ENCODE results near the gene EIF2D. TPM values are rescaled to one million over a fixed set of nuclear protein-coding genes. Genes with fewer than 3 reads are reported as not detected.

Gene EIF2D
- total and polyA plus RNA-seq, 2 of the 4 experiments (the other 2 are of a cell fraction), result 64.3 to 69.4 TPM

- Histone ChIP-seq H4K8ac (ENCODE audit: low read depth in 2 of 2, low read length in 2 of 2) (no peak overlapping the region), H2BK120ac (ENCODE audit: low read depth, low read length) (no peak overlapping the region), H3K36me3 (ENCODE audit: control insufficient read depth, insufficient read depth, low read length) (no peaks in the 10 kb centered on the region), H3K27me3 (ENCODE audit: control insufficient read depth, insufficient read depth, low read length) (no peaks in the 10 kb centered on the region), H3K79me1 (ENCODE audit: low read depth in 1 of 2, low read length in 2 of 2) (no peaks in the 10 kb centered on the region), H4K20me1 (ENCODE audit: insufficient read depth, low read length) (no peaks in the 10 kb centered on the region), H3K4ac (ENCODE audit: low read depth, low read length) (no peak overlapping the region), H3K18ac (ENCODE audit: low read depth, low read length) (no peak overlapping the region), H3K9me1 (ENCODE audit: insufficient read depth, low read length) (peaks cover 5% of the 10 kb centered on the region; the same call in 1 of the 2 replicates), H2AFZ (replicated peaks; ENCODE audit: low read length, poor library complexity) (no peak overlapping the region), H2BK20ac (ENCODE audit: low read depth, low read length) (no peak overlapping the region), H2BK5ac (ENCODE audit: low read depth, low read length, poor library complexity, severe bottlenecking) (no peak overlapping the region), H3K4me2 (ENCODE audit: low read depth, low read length) (no peak overlapping the region), H3K23ac (ENCODE audit: low read depth, low read length) (no peak overlapping the region), H2BK15ac (ENCODE audit: low read depth, low read length) (no peak overlapping the region), H2AK9ac (replicated peaks; ENCODE audit: low read depth, low read length, poor library complexity) (no peak overlapping the region), H2AK5ac (ENCODE audit: low read depth, low read length) (no peak overlapping the region), H3K27ac (ENCODE audit: insufficient read depth, low read length) (no peak overlapping the region), H4K91ac (ENCODE audit: insufficient read depth, low read depth, low read length) (no peak overlapping the region), H3K14ac (replicated peaks; ENCODE audit: low read depth, low read length) (no peak overlapping the region), H3K9ac (ENCODE audit: low read depth, low read length) (no peak overlapping the region), H4K5ac (ENCODE audit: low read depth, low read length) (no peak overlapping the region), H3K56ac (ENCODE audit: extremely low read depth, insufficient read depth, low read length) (no peak overlapping the region), H3K4me1 (ENCODE audit: control insufficient read depth, insufficient read depth, low read length) (peaks cover 4% of the 10 kb centered on the region; the same call in 1 of the 2 replicates), H3K4me3 (ENCODE audit: insufficient read depth, low read depth, low read length) (no peak overlapping the region), H3K9me3 (ENCODE audit: control insufficient read depth, insufficient read depth, low read length) (no peaks in the 10 kb centered on the region)
- ChIA-PET CTCF (interaction anchor here (0.6 to 1.4 kb wide), 2 partner anchors 31 to 34 kb away, joined by 3 to 6 read pairs; no protein-coding TSS in a partner anchor), POLR2A (ENCODE audit: unreplicated experiment) (no interaction called here)
- 100% methylated on average over 1 of the region's 4 CpGs; no CpG with 5 or more reads in 1 of the 2 experiments for WGBS, 2 experiments (ENCODE audit: extremely low coverage in 2 of 2, insufficient read length in 1 of 2)
- DNase-seq (no peak), ATAC-seq (ENCODE audit: low read depth) (no peak)
- intact Hi-C loops (cut with micrococcal nuclease) (no loop called here), dilution Hi-C loops (cut with HindIII; ENCODE audit: low sequenced_read_pairs, unreplicated experiment) (no loop called here), in situ Hi-C loops (cut with MboI; ENCODE audit: low sequenced_read_pairs) (no loop called here)
- TF ChIP-seq NFE2L2 (IDR thresholded peaks at IDR 0.05; ENCODE audit: low read depth, low read length) (no peak), MXI1 (IDR thresholded peaks at IDR 0.05; ENCODE audit: borderline replicate concordance, low read depth, low read length) (no peak)
- no TSS peak for BruUV-seq (replicated peaks)
Measured at GRCh38 chr1:206578978-206579374, 33.3 kb downstream of the EIF2D start.
